GM23338 (cell line): ENCODE results near the gene FXYD6. TPM values are rescaled to one million over a fixed set of nuclear protein-coding genes. Genes with fewer than 3 reads are reported as not detected.

ENCODE experiments used
- ATAC-seq: fragments of 200-7000 bp; cut with Tn5 transposase; 3 replicates; pipeline ENCODE4 v1.9.1; 2020
- DNase-seq: peaks from one replicate; pipeline ENCODE4 v3.0.0-alpha.2; 2015; ENCODE audit warnings: low spot score
- H2AFZ ChIP-seq: fragments of 200-600 bp; sonication (generic); 2 replicates; pipeline ENCODE4 v1.8.0; 2016; ENCODE audit warnings: antibody characterized with exemption, mild to moderate bottlenecking, moderate library complexity
- H3F3A ChIP-seq: fragments of 200-600 bp; sonication (generic); replicated peaks from 2 replicates; pipeline ENCODE4 v1.8.0; 2017; ENCODE audit warnings: antibody characterized with exemption, mixed run types, low read depth
- H3K27ac ChIP-seq: fragments of 200-600 bp; sonication (generic); 2 replicates; pipeline ENCODE4 v1.6.1; 2016; ENCODE audit warnings: low read depth
- H3K27me3 ChIP-seq: fragments of 200-600 bp; sonication (generic); 2 replicates; pipeline ENCODE4 v1.8.0; 2016; ENCODE audit warnings: mild to moderate bottlenecking, mixed run types, moderate library complexity; ENCODE audit not compliant: insufficient read depth
- H3K36me3 ChIP-seq: fragments of 200-600 bp; sonication (generic); 2 replicates; pipeline ENCODE4 v1.8.0; 2016; ENCODE audit warnings: mild to moderate bottlenecking; ENCODE audit not compliant: insufficient read depth
- H3K4me1 ChIP-seq: fragments of 200-600 bp; sonication (generic); 2 replicates; pipeline ENCODE4 v1.8.0; 2016; ENCODE audit warnings: mild to moderate bottlenecking, moderate library complexity; ENCODE audit not compliant: insufficient read depth
- H3K4me2 ChIP-seq: fragments of 200-600 bp; sonication (generic); 2 replicates; pipeline ENCODE4 v1.7.1; 2017; ENCODE audit warnings: mixed run types
- H3K4me3 ChIP-seq: fragments of 200-600 bp; sonication (generic); 2 replicates; pipeline ENCODE4 v1.6.1; 2016; ENCODE audit warnings: mixed run types
- H3K79me2 ChIP-seq: fragments of 200-600 bp; sonication (generic); replicated peaks from 2 replicates; pipeline ENCODE4 v1.8.0; 2017; ENCODE audit warnings: mild to moderate bottlenecking; ENCODE audit not compliant: insufficient read depth
- H3K9me2 ChIP-seq: fragments of 200-600 bp; sonication (generic); 2 replicates; pipeline ENCODE4 v1.8.0; 2017; ENCODE audit not compliant: insufficient read depth
- H4K20me1 ChIP-seq: fragments of 200-600 bp; sonication (generic); replicated peaks from 2 replicates; pipeline ENCODE4 v1.8.0; 2017; ENCODE audit warnings: mild to moderate bottlenecking; ENCODE audit not compliant: insufficient read depth
- H3K27ac Mint-ChIP-seq: 2 replicates; pipeline ENCODE4 v1.8.0; 2020; ENCODE audit warnings: inconsistent platforms, mild to moderate bottlenecking, moderate library complexity, mixed read lengths
- H3K27me3 Mint-ChIP-seq: 3 replicates; pipeline ENCODE4 v1.8.0; 2022; ENCODE audit warnings: low read depth, mild to moderate bottlenecking, moderate library complexity, mixed read lengths, inconsistent platforms; ENCODE audit not compliant: insufficient read depth, poor library complexity
- H3K36me3 Mint-ChIP-seq: 3 replicates; pipeline ENCODE4 v1.8.0; 2021; ENCODE audit warnings: low read depth, mild to moderate bottlenecking, inconsistent platforms, moderate library complexity, mixed read lengths
- H3K4me1 Mint-ChIP-seq: 3 replicates; pipeline ENCODE4 v1.8.0; 2020; ENCODE audit warnings: mild to moderate bottlenecking, inconsistent platforms, mixed read lengths
- H3K4me3 Mint-ChIP-seq: 3 replicates; pipeline ENCODE4 v1.8.0; 2021; ENCODE audit warnings: moderate library complexity, mild to moderate bottlenecking, inconsistent platforms, mixed read lengths
- H3K9me3 Mint-ChIP-seq: 3 replicates; pipeline ENCODE4 v1.8.0; 2020; ENCODE audit warnings: moderate library complexity, mild to moderate bottlenecking, inconsistent platforms, mixed read lengths
- CREB1 ChIP-seq: fragments of 250-450 bp; sonication (Bioruptor Pico); IDR thresholded peaks from 2 replicates; pipeline ENCODE4 v1.5.0; 2020; ENCODE audit warnings: low read depth, mild to moderate bottlenecking, moderate library complexity
- CTCF ChIP-seq, 2 experiments: fragments of 200-600 bp in 1 of 2; sonication (generic) in 1 of 2; conservative IDR thresholded peaks; 2 replicates each; pipeline versions ENCODE4 v1.5.1 to v1.6.1; 2016 to 2017; ENCODE audit warnings: antibody characterized with exemption in 2 of 2, low read depth in 2 of 2, mild to moderate bottlenecking in 2 of 2, moderate library complexity in 1 of 2
- EZH2 ChIP-seq: fragments of 200-600 bp; sonication (generic); IDR thresholded peaks from one replicate; pipeline ENCODE4 v1.8.0; 2017; ENCODE audit warnings: antibody characterized with exemption, mild to moderate bottlenecking, low read depth; ENCODE audit not compliant: unreplicated experiment
- EZH2phosphoT487 ChIP-seq: fragments of 200-600 bp; sonication (generic); IDR thresholded peaks from one replicate; pipeline ENCODE4 v1.8.1; 2018; ENCODE audit warnings: antibody characterized with exemption; ENCODE audit not compliant: unreplicated experiment
- NANOG ChIP-seq: IDR thresholded peaks from 2 replicates; pipeline ENCODE4 v1.6.1; 2016; ENCODE audit warnings: antibody characterized with exemption, borderline replicate concordance
- POLR2AphosphoS5 ChIP-seq: IDR thresholded peaks from 2 replicates; pipeline ENCODE4 v1.6.1; 2016; ENCODE audit warnings: antibody characterized with exemption, low read depth
- REST ChIP-seq: IDR thresholded peaks from one replicate; pipeline ENCODE4 v1.6.1; 2018; ENCODE audit warnings: antibody characterized with exemption; ENCODE audit not compliant: unreplicated experiment
- ZNF114 ChIP-seq: fragments of 250-450 bp; sonication (Bioruptor Pico); IDR thresholded peaks from 2 replicates; pipeline ENCODE4 v1.5.0; 2020; ENCODE audit warnings: mild to moderate bottlenecking, moderate library complexity
- ZNF331 ChIP-seq: fragments of 250-450 bp; sonication (Bioruptor Pico); IDR thresholded peaks from 2 replicates; pipeline ENCODE4 v1.5.0; 2020; ENCODE audit warnings: low read depth, mild to moderate bottlenecking, moderate library complexity
- polyA plus RNA-seq: library from polyadenylated mRNA; unstranded; fragments of >200 nt; fragmentation: Nextera tagmentation; extraction: Ambion mirVana; gene quantifications from 2 replicates; pipeline ENCODE4 v1.2.1, GENCODE V29; 2016
- total RNA-seq: library from RNA; depleted of rRNA; stranded (reverse); fragments of >200 nt; shearing (Covaris generic); gene quantifications from 2 replicates; pipeline ENCODE4 v1.2.3, GENCODE V29; 2014
- TF ChIP-seq, protein P1 (sequence below): IDR thresholded peaks from 2 replicates; pipeline ENCODE4 v1.6.1; 2016; ENCODE audit warnings: antibody characterized with exemption

The FXYD6 gene
- total and polyA plus RNA-seq, 2 experiments from 2014 or later, result 26.2 to 30.7 TPM

- Histone ChIP-seq H3K4me2 (no peak overlapping the region), H3K9me2 (no peaks in the 10 kb centered on the region), H3K27me3 (no peaks in the 10 kb centered on the region), H4K20me1 (no peaks in the 10 kb centered on the region), H3K79me2 (no peaks in the 10 kb centered on the region), H3K36me3 (no peaks in the 10 kb centered on the region), H3F3A (no peaks in the 10 kb centered on the region), H3K27ac (no peak overlapping the region), H3K4me1 (no peaks in the 10 kb centered on the region), H3K4me3 (no peak overlapping the region), H2AFZ (no peak overlapping the region)
- Mint-ChIP-seq H3K27me3 (peaks cover 9% of the 10 kb centered on the region), H3K4me3 (no peak overlapping the region), H3K27ac (no peak overlapping the region), H3K4me1 (peaks cover 29% of the 10 kb centered on the region), H3K36me3 (no peaks in the 10 kb centered on the region), H3K9me3 (no peaks in the 10 kb centered on the region)
- TF ChIP-seq NANOG (no peak), CTCF (conservative IDR thresholded peaks at IDR 0.05; ENCODE audit: low read depth in 2 of 2) (no peak), EZH2phosphoT487 (no peak), ZNF331 (CRISPR knock-in tag) (no peak), POLR2AphosphoS5 (no peak), CREB1 (CRISPR knock-in tag) (no peak)
- TF ChIP-seq, protein P1, sequence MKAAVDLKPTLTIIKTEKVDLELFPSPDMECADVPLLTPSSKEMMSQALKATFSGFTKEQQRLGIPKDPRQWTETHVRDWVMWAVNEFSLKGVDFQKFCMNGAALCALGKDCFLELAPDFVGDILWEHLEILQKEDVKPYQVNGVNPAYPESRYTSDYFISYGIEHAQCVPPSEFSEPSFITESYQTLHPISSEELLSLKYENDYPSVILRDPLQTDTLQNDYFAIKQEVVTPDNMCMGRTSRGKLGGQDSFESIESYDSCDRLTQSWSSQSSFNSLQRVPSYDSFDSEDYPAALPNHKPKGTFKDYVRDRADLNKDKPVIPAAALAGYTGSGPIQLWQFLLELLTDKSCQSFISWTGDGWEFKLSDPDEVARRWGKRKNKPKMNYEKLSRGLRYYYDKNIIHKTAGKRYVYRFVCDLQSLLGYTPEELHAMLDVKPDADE, result no peak
- ATAC-seq, result no peak
- DNase-seq, result no peak
Observed at GRCh38 chr11:117834838-117835443, 41.5 kb downstream of the FXYD6 start.

GRCh38 chr11:117834068-117834810, 42.2 kb downstream of the FXYD6 start:
- Histone ChIP-seq H3K4me3 (no peak overlapping the region), H3F3A (no peaks in the 10 kb centered on the region), H3K27me3 (no peaks in the 10 kb centered on the region), H2AFZ (no peak overlapping the region), H3K4me2 (no peak overlapping the region), H4K20me1 (no peaks in the 10 kb centered on the region), H3K79me2 (no peaks in the 10 kb centered on the region), H3K9me2 (no peaks in the 10 kb centered on the region), H3K36me3 (no peaks in the 10 kb centered on the region), H3K4me1 (no peaks in the 10 kb centered on the region), H3K27ac (no peak overlapping the region)
- Mint-ChIP-seq H3K36me3 (no peaks in the 10 kb centered on the region), H3K27me3 (peaks cover 9% of the 10 kb centered on the region), H3K4me3 (no peak overlapping the region), H3K4me1 (peaks cover 29% of the 10 kb centered on the region), H3K9me3 (no peaks in the 10 kb centered on the region), H3K27ac (peak overlapping the region; percentile 12; the same call in 1 of the 2 replicates)
- no peak for TF ChIP-seq EZH2phosphoT487
- no peak for TF ChIP-seq ZNF331 (CRISPR knock-in tag)
- no peak for TF ChIP-seq EZH2
- TF ChIP-seq POLR2AphosphoS5, result no peak
- no peak for TF ChIP-seq REST
- TF ChIP-seq ZNF114 (CRISPR knock-in tag), result no peak
- DNase-seq (no peak), ATAC-seq (no peak)
